DLD1 (cell line): Measurements from ENCODE around the gene PAM16.

Source experiments
- in situ Hi-C: cut with HindIII; loops from 2 replicates; pipeline ENCODE4 v1.10.0; 2017; ENCODE audit warnings: low sequenced_read_pairs

PAM16 gene

GRCh38 chr16:4307215-4308037 lies 43.7 kb downstream of the PAM16 start:
- in situ Hi-C loops = no loop called here

- in situ Hi-C loops = no loop called here
These were observed 44.5 kb downstream of the PAM16 start for GRCh38 chr16:4306470-4307214.

- in situ Hi-C loops = no loop called here
These were observed 47.1 kb downstream of the PAM16 start for GRCh38 chr16:4303973-4304372.

DNA sequence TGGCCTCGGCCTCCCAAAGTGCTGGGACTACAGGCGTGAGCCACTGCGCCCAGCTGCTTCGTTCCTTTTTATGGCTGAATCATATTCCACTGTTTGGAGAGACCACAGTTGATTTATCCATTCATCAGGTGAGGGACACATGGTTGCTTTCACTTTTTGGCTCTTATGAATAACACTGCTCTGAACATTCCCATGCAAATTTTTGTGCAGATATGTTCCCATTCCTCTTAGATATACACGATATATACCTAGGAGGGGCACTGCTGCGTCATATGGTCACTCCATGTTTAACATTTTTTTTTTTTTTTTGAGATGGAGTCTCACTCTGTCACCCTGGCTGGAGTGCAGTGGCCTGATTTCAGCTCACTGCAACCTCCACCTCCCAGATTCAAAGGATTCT lies 49.2 kb downstream of the PAM16 start:
- in situ Hi-C loops = no loop called here

DNA sequence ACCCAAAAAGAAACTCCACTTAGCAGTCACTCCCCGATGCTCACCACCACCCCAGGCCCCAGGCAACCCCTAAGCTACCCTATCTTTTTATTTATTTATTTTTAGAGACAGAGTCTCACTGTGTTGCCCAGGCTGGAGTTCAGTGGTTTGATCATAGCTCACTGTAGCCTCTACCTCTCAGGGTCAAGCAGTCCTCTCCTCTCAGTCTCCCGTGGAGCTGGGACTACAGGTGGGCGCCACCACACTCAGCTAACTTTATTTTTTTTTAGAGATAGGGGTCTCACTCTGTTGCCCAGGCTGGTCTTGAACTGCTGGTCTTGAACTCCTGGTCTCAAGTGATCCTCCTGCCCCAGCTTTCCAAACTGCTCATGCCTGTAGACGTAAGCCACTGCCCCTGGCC lies 49.9 kb downstream of the PAM16 start:
- in situ Hi-C loops = no loop called here

GRCh38 chr16:4298761-4299522 lies 52.2 kb downstream of the PAM16 start:
- in situ Hi-C loops = no loop called here

DNA sequence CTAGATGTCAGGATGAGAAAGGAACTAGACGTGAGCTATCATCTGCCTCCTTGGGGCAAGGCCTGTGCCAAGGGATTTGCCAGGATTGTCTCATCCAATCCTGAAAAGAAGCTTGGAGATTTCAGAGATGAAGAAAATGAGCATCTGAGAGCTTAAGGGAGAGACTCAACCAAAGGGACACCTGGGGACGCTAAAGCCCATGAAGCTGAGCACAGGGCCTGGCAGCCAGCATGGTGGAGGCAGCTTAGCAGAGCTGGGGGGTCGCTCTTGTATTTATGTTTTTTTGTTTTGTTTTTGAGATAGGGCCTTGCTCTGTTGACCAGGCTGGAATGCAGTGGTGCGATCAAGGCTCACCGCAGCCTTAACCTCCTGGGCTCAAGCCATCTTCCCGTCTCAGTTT lies 53.6 kb downstream of the PAM16 start:
- in situ Hi-C loops = no loop called here

GRCh38 chr16:4295581-4295980 lies 55.5 kb downstream of the PAM16 start:
- in situ Hi-C loops = no loop called here

- in situ Hi-C loops = no loop called here
These were observed 57.2 kb downstream of the PAM16 start for GRCh38 chr16:4293822-4294457.

DNA sequence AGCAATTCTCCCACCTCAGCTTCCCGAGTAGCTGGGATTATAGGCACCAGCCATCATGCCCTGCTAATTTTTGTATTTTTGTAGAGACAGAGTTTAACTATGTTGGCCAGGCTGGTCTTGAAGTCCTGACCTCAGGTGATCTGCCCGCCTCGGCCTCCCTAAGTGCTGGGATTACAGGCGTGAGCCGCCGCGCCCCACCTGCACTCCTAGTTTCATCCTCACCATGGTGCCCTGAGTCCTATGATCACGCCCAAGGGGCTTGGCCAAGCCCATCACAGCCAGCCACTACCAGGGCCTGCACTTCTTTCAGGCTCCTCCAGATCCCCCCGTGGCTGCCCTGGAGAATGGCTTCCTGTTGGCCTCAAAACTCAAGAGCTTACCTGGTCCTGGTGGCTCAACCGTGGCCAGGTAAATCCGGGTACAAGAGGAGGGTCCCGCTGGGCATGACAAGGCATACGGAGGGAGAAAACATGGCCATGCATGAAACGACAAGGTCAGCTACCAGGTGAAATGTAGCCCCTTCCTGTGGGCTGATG lies 57.9 kb downstream of the PAM16 start:
- in situ Hi-C loops = no loop called here

- in situ Hi-C loops = no loop called here
These were observed 59.4 kb downstream of the PAM16 start for GRCh38 chr16:4291699-4292098.
